H1 (cell line): Measurements from ENCODE around the gene ABHD11. TPM values are rescaled to one million over a fixed set of nuclear protein-coding genes. Genes with fewer than 3 reads are reported as not detected.

Experiments
- CTCF ChIA-PET: fragments of 300-600 bp; sonication (Branson Sonifier 250); formaldehyde crosslinking; loops from one replicate; lab custom pipeline; 2021; ENCODE audit not compliant: partially characterized antibody; lab: Charles Lee
- POLR2A ChIA-PET: fragments of 300-600 bp; sonication (Branson Sonifier 250); formaldehyde crosslinking; loops from one replicate; lab custom pipeline; 2021; ENCODE audit warnings: inconsistent platforms; ENCODE audit not compliant: partially characterized antibody; lab: Charles Lee
- DNase-seq, 2 experiments: peaks; one replicate each; pipeline versions ENCODE4 v3.0.0 to v3.0.0-alpha.2; 2010 to 2022; ENCODE audit warnings: low spot score in 2 of 2, low read depth in 1 of 2, mixed read lengths in 1 of 2
- FAIRE-seq: peaks from 2 replicates; lab custom pipeline; 2011; peaks lifted over from hg19 to GRCh38; lab: Jason Lieb, UNC
- H2AFZ ChIP-seq: 2 replicates; pipeline ENCODE4 v1.8.1; 2012; ENCODE audit warnings: low read length, inconsistent platforms
- H2AK5ac ChIP-seq: 2 replicates; pipeline ENCODE4 v1.6.1; 2013; ENCODE audit warnings: low read depth, low read length
- H2BK120ac ChIP-seq: replicated peaks from 2 replicates; pipeline ENCODE3; 2013; ENCODE audit warnings: low read depth, low read length, inconsistent platforms
- H2BK12ac ChIP-seq: 2 replicates; pipeline ENCODE4 v1.6.1; 2013; ENCODE audit warnings: low read depth, low read length
- H2BK15ac ChIP-seq: 2 replicates; pipeline ENCODE4 v1.6.1; 2013; ENCODE audit warnings: low read length
- H2BK20ac ChIP-seq: 2 replicates; pipeline ENCODE4 v1.6.1; 2013; ENCODE audit warnings: low read length
- H2BK5ac ChIP-seq: 2 replicates; pipeline ENCODE4 v1.6.1; 2013; ENCODE audit warnings: low read depth, low read length
- H3K14ac ChIP-seq: 2 replicates; pipeline ENCODE4 v1.6.1; 2013; ENCODE audit warnings: inconsistent platforms; ENCODE audit not compliant: insufficient read length
- H3K18ac ChIP-seq: 2 replicates; pipeline ENCODE4 v1.6.1; 2013; ENCODE audit warnings: low read length; ENCODE audit errors: extremely low read depth
- H3K23ac ChIP-seq: 2 replicates; pipeline ENCODE4 v1.6.1; 2013; ENCODE audit warnings: inconsistent platforms; ENCODE audit not compliant: insufficient read length
- H3K23me2 ChIP-seq: 2 replicates; pipeline ENCODE4 v1.6.1; 2013; ENCODE audit warnings: low read depth, low read length
- H3K27ac ChIP-seq: 2 replicates; pipeline ENCODE4 v1.6.1; 2011; ENCODE audit warnings: low read depth, low read length, inconsistent platforms
- H3K27me3 ChIP-seq, 4 experiments: replicated peaks in 1 of 4; 1 replicate in 1 of 4; 2 replicates in 3 of 4; pipeline versions ENCODE4 v1.6.1 to v1.8.1; 2011 to 2013; ENCODE audit warnings: low read length in 3 of 4, mild to moderate bottlenecking in 3 of 4, inconsistent platforms in 2 of 4, mixed read lengths in 2 of 4, moderate library complexity in 1 of 4; ENCODE audit not compliant: control insufficient read depth in 3 of 4, insufficient read depth in 3 of 4; ENCODE audit errors: extremely low read depth in 1 of 4
- H3K36me3 ChIP-seq, 4 experiments: 2 replicates each; pipeline versions ENCODE4 v1.6.1 to v1.8.1; 2011 to 2013; ENCODE audit warnings: mild to moderate bottlenecking in 4 of 4, low read length in 3 of 4, moderate library complexity in 2 of 4, control low read depth in 1 of 4, inconsistent platforms in 1 of 4; ENCODE audit not compliant: insufficient read depth in 4 of 4, control insufficient read depth in 2 of 4
- H3K4ac ChIP-seq: replicated peaks from 2 replicates; pipeline ENCODE3; 2013; ENCODE audit warnings: low read length, low read depth, mixed read lengths, inconsistent platforms; ENCODE audit not compliant: insufficient read length
- H3K4me1 ChIP-seq, 4 experiments: replicated peaks in 1 of 4; 1 replicate in 1 of 4; 2 replicates in 3 of 4; pipeline versions ENCODE4 v1.6.1 to v1.8.1; 2011 to 2013; ENCODE audit warnings: low read length in 3 of 4, inconsistent platforms in 2 of 4, mixed read lengths in 1 of 4; ENCODE audit not compliant: insufficient read depth in 4 of 4, control insufficient read depth in 3 of 4
- H3K4me2 ChIP-seq, 2 experiments: 2 replicates each; pipeline versions ENCODE4 v1.6.1 to v1.8.1; 2011 to 2013; ENCODE audit warnings: low read depth in 2 of 2, low read length in 2 of 2, control low read depth in 1 of 2, inconsistent platforms in 1 of 2, mild to moderate bottlenecking in 1 of 2; ENCODE audit not compliant: insufficient read depth in 1 of 2
- H3K4me3 ChIP-seq, 4 experiments: fragments of 200-600, 300-600 bp in 1 of 4; sonication (generic), shearing (Covaris generic), sonication (Bioruptor Twin) in 1 of 4; 2 replicates each; pipeline versions ENCODE4 v1.5.1 to v1.8.1; 2011 to 2016; ENCODE audit warnings: low read length in 4 of 4, low read depth in 3 of 4, control low read depth in 2 of 4, inconsistent platforms in 2 of 4, mild to moderate bottlenecking in 2 of 4, mixed read lengths in 1 of 4, moderate library complexity in 1 of 4; ENCODE audit not compliant: insufficient read depth in 2 of 4; ENCODE audit errors: extremely low read depth in 1 of 4
- H3K56ac ChIP-seq: replicated peaks from 2 replicates; pipeline ENCODE3; 2013; ENCODE audit warnings: low read depth, mild to moderate bottlenecking, mixed read lengths, low read length, inconsistent platforms; ENCODE audit not compliant: insufficient read length
- H3K79me1 ChIP-seq: 2 replicates; pipeline ENCODE4 v1.6.1; 2013; ENCODE audit warnings: low read depth, low read length, control low read depth
- H3K79me2 ChIP-seq, 2 experiments: 2 replicates each; pipeline versions ENCODE4 v1.6.1 to v1.8.1; 2012 to 2013; ENCODE audit warnings: low read length in 2 of 2, mild to moderate bottlenecking in 2 of 2, inconsistent platforms in 1 of 2; ENCODE audit not compliant: insufficient read depth in 2 of 2, control insufficient read depth in 1 of 2
- H3K9ac ChIP-seq, 4 experiments: replicated peaks in 1 of 4; 1 replicate in 1 of 4; 2 replicates in 3 of 4; pipeline versions ENCODE4 v1.6.1 to v1.8.1; 2011 to 2013; ENCODE audit warnings: low read depth in 3 of 4, low read length in 3 of 4, control low read depth in 2 of 4, mild to moderate bottlenecking in 2 of 4, moderate library complexity in 2 of 4, inconsistent platforms in 1 of 4; ENCODE audit errors: extremely low read depth in 1 of 4
- H3K9me3 ChIP-seq, 2 experiments: 2 replicates each; pipeline versions ENCODE4 v1.6.1 to v1.8.1; 2012 to 2013; ENCODE audit warnings: mild to moderate bottlenecking in 2 of 2, moderate library complexity in 2 of 2, control low read depth in 1 of 2, inconsistent platforms in 1 of 2, low read depth in 1 of 2, low read length in 1 of 2, mixed read lengths in 1 of 2; ENCODE audit not compliant: insufficient read depth in 2 of 2
- H4K20me1 ChIP-seq, 2 experiments: replicated peaks in 1 of 2; 2 replicates each; pipeline versions ENCODE3 to v1.8.1; 2011 to 2013; ENCODE audit warnings: inconsistent platforms in 2 of 2, low read length in 2 of 2, mild to moderate bottlenecking in 1 of 2; ENCODE audit not compliant: insufficient read depth in 2 of 2, control insufficient read depth in 1 of 2
- H4K5ac ChIP-seq: 2 replicates; pipeline ENCODE4 v1.6.1; 2013; ENCODE audit warnings: low read length, low read depth, mixed read lengths, inconsistent platforms; ENCODE audit not compliant: insufficient read length
- H4K8ac ChIP-seq: 2 replicates; pipeline ENCODE4 v1.8.0; 2013; ENCODE audit warnings: mild to moderate bottlenecking, moderate library complexity, low read length, inconsistent platforms; ENCODE audit not compliant: insufficient read depth; ENCODE audit errors: extremely low read depth
- H4K91ac ChIP-seq: replicated peaks from 2 replicates; pipeline ENCODE3; 2013; ENCODE audit warnings: low read length, mixed read lengths, inconsistent platforms; ENCODE audit not compliant: insufficient read length
- ASH2L ChIP-seq: fragments of 200-600, 300-600 bp; sonication (generic); IDR thresholded peaks from one replicate; pipeline ENCODE4 v1.7.1; 2017; ENCODE audit warnings: low read length
- BACH1 ChIP-seq: IDR thresholded peaks from 2 replicates; pipeline ENCODE4 v1.6.1; 2012; ENCODE audit warnings: low read length, improper control_type of control experiment
- BRCA1 ChIP-seq: IDR thresholded peaks from 2 replicates; pipeline ENCODE4 v1.6.1; 2012; ENCODE audit warnings: low read depth, low read length, improper control_type of control experiment
- CTCF ChIP-seq, 3 experiments: IDR thresholded peaks; 1 replicate in 2 of 3; 2 replicates in 1 of 3; pipeline versions ENCODE4 v1.5.1 to v1.6.1; 2011; ENCODE audit warnings: low read length in 3 of 3, mild to moderate bottlenecking in 3 of 3, inconsistent platforms in 2 of 3, low read depth in 1 of 3, moderate library complexity in 1 of 3; ENCODE audit not compliant: insufficient read depth in 1 of 3; ENCODE audit errors: control extremely low read depth in 1 of 3
- EZH2 ChIP-seq: fragments of 200-600 bp; sonication (generic); IDR thresholded peaks from 2 replicates; pipeline ENCODE4 v1.7.1; 2012; ENCODE audit warnings: low read depth, mild to moderate bottlenecking, moderate library complexity, low read length, inconsistent platforms; ENCODE audit not compliant: severe bottlenecking
- POLR2A ChIP-seq, 2 experiments: IDR thresholded peaks; 1 replicate in 1 of 2; 2 replicates in 1 of 2; pipeline ENCODE4 v1.6.1; 2011; ENCODE audit warnings: low read depth in 2 of 2, low read length in 2 of 2, mild to moderate bottlenecking in 2 of 2; ENCODE audit errors: control extremely low read depth in 1 of 2
- RFX5 ChIP-seq: IDR thresholded peaks from 2 replicates; pipeline ENCODE4 v1.6.1; 2011; ENCODE audit warnings: low read depth, low read length, improper control_type of control experiment, borderline replicate concordance
- RNF2 ChIP-seq: fragments of 200-900, 300-1000 bp; sonication (generic); IDR thresholded peaks from 2 replicates; pipeline ENCODE4 v1.7.1; 2016; ENCODE audit warnings: borderline replicate concordance, low read depth, mild to moderate bottlenecking, antibody characterized with exemption, low read length; ENCODE audit not compliant: poor library complexity, severe bottlenecking; ENCODE audit errors: missing control alignments
- TCF12 ChIP-seq: IDR thresholded peaks from 2 replicates; pipeline ENCODE4 v1.6.1; 2011; ENCODE audit warnings: low read depth, mild to moderate bottlenecking, low read length
- ZNF274 ChIP-seq: IDR thresholded peaks from 2 replicates; pipeline ENCODE4 v1.7.0; 2012; ENCODE audit warnings: low read length, borderline replicate concordance; ENCODE audit errors: extremely low read depth
- WGBS, 2 experiments: shearing (Covaris generic) in 1 of 2; methylation state at CpG; one replicate each; pipeline versions ENCODE4 v1.1.6 to v1.1.7; 2013 to 2015; ENCODE audit warnings: low lambda C conversion rate in 2 of 2, mixed read lengths in 2 of 2, inconsistent platforms in 1 of 2, low coverage in 1 of 2, missing lambda C conversion rate in 1 of 2; ENCODE audit not compliant: insufficient replicate concordance in 2 of 2, insufficient coverage in 1 of 2, insufficient read length in 1 of 2; ENCODE audit errors: extremely low coverage in 1 of 2, missing lambda C conversion rate in 1 of 2; 5-methylcytosine and 5-hydroxymethylcytosine counted together
- polyA plus RNA-seq, 7 experiments: library from polyadenylated mRNA; depleted of rRNA in 3 of 7; stranded (reverse) in 5 of 7; unstranded in 2 of 7; fragments of >200 nt in 5 of 7; fragments of 200-250 nt in 2 of 7; gene quantifications; 1 replicate in 5 of 7; 2 replicates in 1 of 7; 4 replicates in 1 of 7; pipeline versions ENCODE4 v1.2.1 to v1.2.3, GENCODE V29; 2011 to 2013; ENCODE audit warnings: missing spikeins in 2 of 7, mixed read lengths in 2 of 7
- total RNA-seq: library from RNA; stranded (reverse); fragmentation: NEBNext Ultra II Directional; extraction: Animal tissue kit (Norgen Biotek cat#: 25700); gene quantifications from 2 replicates; pipeline ENCODE4 v1.2.1, GENCODE V29; 2021
- TF ChIP-seq, protein P1 (sequence below): IDR thresholded peaks from 2 replicates; pipeline ENCODE4 v1.6.1; 2012; ENCODE audit warnings: inconsistent platforms

The ABHD11 gene
- total and polyA plus RNA-seq, 2 of the 8 experiments (the other 6 are each of a cell fraction or from before 2014, with no cell fraction given), result 19.8 to 42.2 TPM

DNA sequence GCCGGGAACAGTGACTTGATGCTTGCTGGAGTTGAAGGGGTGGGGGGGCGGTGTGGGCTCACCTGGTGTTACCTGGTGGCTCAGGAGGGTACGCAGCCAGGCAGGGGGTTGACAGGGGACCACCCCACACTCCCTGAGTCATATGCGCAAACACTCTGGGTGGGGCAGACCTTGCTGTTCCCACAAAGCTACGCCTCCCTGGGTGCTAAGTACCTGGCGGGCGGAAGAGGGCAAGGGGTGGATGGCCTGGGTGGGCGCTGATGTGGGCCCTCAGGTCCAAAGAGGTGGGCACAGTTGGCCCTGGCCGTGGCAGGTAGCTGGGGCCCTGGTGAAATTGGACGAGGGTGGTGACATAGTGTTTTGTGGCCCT lies 33.1 kb downstream of the ABHD11 start:
- FAIRE-seq, result no peak
- H3K4me2 ChIP-seq, result no peak overlapping the region
- no peak for DNase-seq
- no peak overlapping the region for H3K56ac ChIP-seq
- no peak overlapping the region for H2BK5ac ChIP-seq
- no peak overlapping the region for H3K9ac ChIP-seq
- no peak overlapping the region for H4K91ac ChIP-seq
- no peak overlapping the region for H4K5ac ChIP-seq
- ChIA-PET CTCF (interaction anchor here (1.0 to 9.7 kb wide), 7 partner anchors 10 to 98 kb away, joined by 3 to 130 read pairs (median 4); no protein-coding TSS in a partner anchor), POLR2A (interaction anchor here (0.6 to 2.7 kb wide), 12 partner anchors 8 to 183 kb away, joined by 3 to 13 read pairs (median 4); partner anchors contain the start of genes ABHD11 and STX1A)
- no peak overlapping the region for H2BK15ac ChIP-seq
- no peak overlapping the region for H2BK120ac ChIP-seq
- no peak overlapping the region for H2AK5ac ChIP-seq
- no peak overlapping the region for H3K4me3 ChIP-seq
- H2BK20ac ChIP-seq, result no peak overlapping the region
- H4K8ac ChIP-seq, result no peak overlapping the region
- H3K9me3 ChIP-seq, result no peaks in the 10 kb centered on the region
- no peak overlapping the region for H2BK12ac ChIP-seq
- WGBS, 2 experiments, result 88% methylated on average over 10 of the region's 10 CpGs; no CpG with 5 or more reads in 1 of the 2 experiments
- H3K4me1 ChIP-seq, result peaks cover 0 to 19% (median 15%) of the 10 kb centered on the region in 4 experiments; a peak in 6 of 7 replicates
- no peak overlapping the region for H3K14ac ChIP-seq
- no peak overlapping the region for H3K27ac ChIP-seq
- no peak overlapping the region for H3K23ac ChIP-seq
- H3K4ac ChIP-seq, result no peak overlapping the region
- H3K79me2 ChIP-seq, result no peaks in the 10 kb centered on the region
- peaks cover 4 to 14% of the 10 kb centered on the region in 2 experiments for H4K20me1 ChIP-seq
- H2AFZ ChIP-seq, result no peak overlapping the region
- no peaks in the 10 kb centered on the region for H3K79me1 ChIP-seq
- H3K18ac ChIP-seq, result no peak overlapping the region; the same call in 1 of the 2 replicates
- peaks cover 0 to 2% (median 0%) of the 10 kb centered on the region in 4 experiments; a peak in 2 of 8 replicates for H3K36me3 ChIP-seq
- H3K23me2 ChIP-seq, result peaks cover 2% of the 10 kb centered on the region; the same call in 1 of the 2 replicates
- no peaks in the 10 kb centered on the region; a peak in 1 of 7 replicates for H3K27me3 ChIP-seq
- no peak for TF ChIP-seq BRCA1
- no peak for TF ChIP-seq EZH2
- no peak for TF ChIP-seq BACH1
- TF ChIP-seq ASH2L, result no peak
- no peak for TF ChIP-seq CTCF (IDR thresholded peaks at IDR 0.05; ENCODE audit: control extremely low read depth in 1 of 3, insufficient read depth in 1 of 3, low read depth in 1 of 3, low read length in 3 of 3)
- TF ChIP-seq, protein P1, sequence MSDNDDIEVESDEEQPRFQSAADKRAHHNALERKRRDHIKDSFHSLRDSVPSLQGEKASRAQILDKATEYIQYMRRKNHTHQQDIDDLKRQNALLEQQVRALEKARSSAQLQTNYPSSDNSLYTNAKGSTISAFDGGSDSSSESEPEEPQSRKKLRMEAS, result no peak
- TF ChIP-seq RFX5, result no peak
- TF ChIP-seq TCF12, result no peak
- TF ChIP-seq POLR2A (IDR thresholded peaks at IDR 0.05; ENCODE audit: control extremely low read depth in 1 of 2, low read depth in 2 of 2, low read length in 2 of 2), result no peak
- TF ChIP-seq RNF2, result no peak
- no peak for TF ChIP-seq ZNF274
